Breast epithelium (tissue), 4 donors: ENCODE results near the gene PSMB2. TPM values are rescaled to one million over a fixed set of nuclear protein-coding genes. Genes with fewer than 3 reads are reported as not detected.

Experiments
- DNase-seq, 2 donors: peaks; one replicate each; pipeline ENCODE4 v3.0.0-alpha.2; 2019; ENCODE audit warnings: low spot score in 2 of 2
- H3K27ac ChIP-seq, 2 donors: fragments of 200-600 bp; sonication (generic) in 1 of 2; one replicate each; pipeline ENCODE4 v1.5.1; 2016 to 2019; ENCODE audit warnings: mild to moderate bottlenecking in 1 of 2
- H3K27me3 ChIP-seq, 2 donors: fragments of 200-600 bp; sonication (generic) in 1 of 2; one replicate each; pipeline versions ENCODE4 v1.5.1 to v1.6.0; 2017 to 2019; ENCODE audit warnings: control low read depth in 1 of 2, mild to moderate bottlenecking in 1 of 2
- H3K36me3 ChIP-seq: fragments of 200-600 bp; one replicate; pipeline ENCODE4 v1.5.1; 2019
- H3K4me1 ChIP-seq, 2 donors: fragments of 200-600 bp; sonication (generic); one replicate each; pipeline ENCODE4 v1.5.1; 2016 to 2019; ENCODE audit warnings: control low read depth in 1 of 2
- H3K4me3 ChIP-seq, 3 donors: fragments of 200-600 bp; sonication (generic); 1 replicate in 2 of 3; 2 replicates in 1 of 3; pipeline ENCODE4 v1.5.1; 2016 to 2019; ENCODE audit warnings: mild to moderate bottlenecking in 3 of 3, moderate library complexity in 2 of 3
- H3K9me3 ChIP-seq, 2 donors: fragments of 200-600 bp; sonication (generic) in 1 of 2; one replicate each; pipeline ENCODE4 v1.5.1; 2016 to 2019; ENCODE audit warnings: control low read depth in 1 of 2
- CTCF ChIP-seq, 3 donors: fragments of 450-650 bp; IDR thresholded peaks; one replicate each; pipeline ENCODE4 v1.5.1; 2016 to 2017; ENCODE audit warnings: antibody characterized with exemption in 3 of 3, mild to moderate bottlenecking in 3 of 3, moderate library complexity in 3 of 3
- POLR2A ChIP-seq: fragments of 450-650 bp; IDR thresholded peaks from one replicate; pipeline ENCODE4 v1.6.1; 2016; ENCODE audit warnings: antibody characterized with exemption, mild to moderate bottlenecking, moderate library complexity
- POLR2AphosphoS5 ChIP-seq, 3 donors: sonication (generic); formaldehyde crosslinking; IDR thresholded peaks; one replicate each; pipeline ENCODE4 v1.6.1; 2017; ENCODE audit warnings: antibody characterized with exemption in 3 of 3
- intact Hi-C: fragments of 100-400 bp; cut with DNase I; formaldehyde crosslinking; loops from one replicate; pipeline ENCODE4 v1.15.1; 2023; ENCODE audit warnings: low total_unique reads
- total RNA-seq, 3 donors: library from RNA; depleted of rRNA; stranded (reverse); fragments of >200 nt; gene quantifications; one replicate each; pipeline ENCODE4 v1.1.0, GENCODE V29; 2016

PSMB2 gene
- total RNA-seq, 3 donors from 2014 or later: 26.7 to 31.8 (median 31.5) TPM

- Histone ChIP-seq H3K36me3 (no peaks in the 10 kb centered on the region), H3K9me3 (no peaks in the 10 kb centered on the region), H3K4me1 (no peaks in the 10 kb centered on the region), H3K27me3 (no peaks in the 10 kb centered on the region), H3K27ac (no peak overlapping the region), H3K4me3 (no peak overlapping the region)
- DNase-seq: no peak
- intact Hi-C loops: no loop called here
- TF ChIP-seq POLR2AphosphoS5 (IDR thresholded peaks at IDR 0.05) (no peak), CTCF (IDR thresholded peaks at IDR 0.05) (no peak), POLR2A (no peak)
Observed at GRCh38 chr1:35603941-35604340, 37.4 kb downstream of the PSMB2 start.

GRCh38 chr1:35603468-35603867 is 37.9 kb downstream of the PSMB2 start:
- Histone ChIP-seq H3K9me3 (no peaks in the 10 kb centered on the region), H3K27me3 (no peaks in the 10 kb centered on the region), H3K4me1 (no peaks in the 10 kb centered on the region), H3K36me3 (no peaks in the 10 kb centered on the region), H3K27ac (no peak overlapping the region), H3K4me3 (no peak overlapping the region)
- no peak for DNase-seq
- intact Hi-C loops: no loop called here
- TF ChIP-seq CTCF (IDR thresholded peaks at IDR 0.05): no peak
- no peak for TF ChIP-seq POLR2AphosphoS5 (IDR thresholded peaks at IDR 0.05)
- TF ChIP-seq POLR2A: no peak

- Histone ChIP-seq H3K27me3 (no peaks in the 10 kb centered on the region), H3K9me3 (no peaks in the 10 kb centered on the region), H3K4me1 (no peaks in the 10 kb centered on the region), H3K36me3 (no peaks in the 10 kb centered on the region), H3K4me3 (no peak overlapping the region), H3K27ac (no peak overlapping the region)
- intact Hi-C loops: no loop called here
- TF ChIP-seq CTCF (IDR thresholded peaks at IDR 0.05) (no peak), POLR2AphosphoS5 (IDR thresholded peaks at IDR 0.05) (no peak), POLR2A (no peak)
- no peak for DNase-seq
Observed at GRCh38 chr1:35600593-35600992, 40.7 kb downstream of the PSMB2 start.

GRCh38 chr1:35599411-35599810 is 41.9 kb downstream of the PSMB2 start:
- H3K9me3 ChIP-seq: no peaks in the 10 kb centered on the region
- no peaks in the 10 kb centered on the region for H3K27me3 ChIP-seq
- no peak overlapping the region for H3K4me3 ChIP-seq
- no peak overlapping the region for H3K27ac ChIP-seq
- intact Hi-C loops: no loop called here
- H3K36me3 ChIP-seq: no peaks in the 10 kb centered on the region
- no peak for DNase-seq
- no peak for TF ChIP-seq POLR2AphosphoS5 (IDR thresholded peaks at IDR 0.05)
- TF ChIP-seq POLR2A: no peak
- TF ChIP-seq CTCF (IDR thresholded peaks at IDR 0.05): no peak
- H3K4me1 ChIP-seq: no peaks in the 10 kb centered on the region

GRCh38 chr1:35598895-35599294 is 42.4 kb downstream of the PSMB2 start:
- H3K36me3 ChIP-seq: no peaks in the 10 kb centered on the region
- no peak overlapping the region for H3K4me3 ChIP-seq
- no peak for TF ChIP-seq POLR2A
- TF ChIP-seq CTCF (IDR thresholded peaks at IDR 0.05): no peak
- H3K4me1 ChIP-seq: no peaks in the 10 kb centered on the region
- DNase-seq: no peak
- H3K27me3 ChIP-seq: no peaks in the 10 kb centered on the region
- intact Hi-C loops: no loop called here
- no peaks in the 10 kb centered on the region for H3K9me3 ChIP-seq
- H3K27ac ChIP-seq: no peak overlapping the region
